ENCODE measurements around the gene DNAH5.

GRCh38 chr5:13745508-13745907 is 199.0 kb downstream of the DNAH5 start:
- TF ChIP-seq POLR2AphosphoS5 (IDR thresholded peaks at IDR 0.05; ENCODE audit: insufficient read depth in 1 of 2, low read depth in 1 of 2) (no peak), CTCF (IDR thresholded peaks at IDR 0.05) (no peak), POLR2A (IDR thresholded peaks at IDR 0.05) (no peak)

All from vagina (tissue), 2 donors.